ENCODE measurements around the gene SLC36A4. TPM values are rescaled to one million over a fixed set of nuclear protein-coding genes. Genes with fewer than 3 reads are reported as not detected.

Gene SLC36A4
- total RNA-seq, 6 experiments from 2014 or later, result 10.6 to 18.5 (median 13.7) TPM

- no peak overlapping the region for H3K27ac Mint-ChIP-seq
- no peaks in the 10 kb centered on the region for H3K27me3 Mint-ChIP-seq (ENCODE audit: insufficient read depth)
- no peak for DNase-seq
- no peak for TF ChIP-seq CTCF (IDR thresholded peaks at IDR 0.05)
- H3K4me1 Mint-ChIP-seq (ENCODE audit: low read depth), result peaks cover 17% of the 10 kb centered on the region; the same call in 1 of the 2 replicates
- no peaks in the 10 kb centered on the region for H3K36me3 Mint-ChIP-seq (ENCODE audit: low read depth)
- H3K4me3 Mint-ChIP-seq, result no peak overlapping the region
- no peaks in the 10 kb centered on the region for H3K9me3 Mint-ChIP-seq
Measured at GRCh38 chr11:93194673-93195291, 3.0 kb downstream of the SLC36A4 start.

- Mint-ChIP-seq H3K4me3 (no peak overlapping the region), H3K4me1 (ENCODE audit: low read depth) (peaks cover 17% of the 10 kb centered on the region; the same call in 1 of the 2 replicates), H3K9me3 (no peaks in the 10 kb centered on the region), H3K27ac (no peak overlapping the region), H3K36me3 (ENCODE audit: low read depth) (no peaks in the 10 kb centered on the region), H3K27me3 (ENCODE audit: insufficient read depth) (no peaks in the 10 kb centered on the region)
- TF ChIP-seq CTCF (IDR thresholded peaks at IDR 0.05), result no peak
- no peak for DNase-seq
Measured at GRCh38 chr11:93193731-93194130, 4.1 kb downstream of the SLC36A4 start.

DNA sequence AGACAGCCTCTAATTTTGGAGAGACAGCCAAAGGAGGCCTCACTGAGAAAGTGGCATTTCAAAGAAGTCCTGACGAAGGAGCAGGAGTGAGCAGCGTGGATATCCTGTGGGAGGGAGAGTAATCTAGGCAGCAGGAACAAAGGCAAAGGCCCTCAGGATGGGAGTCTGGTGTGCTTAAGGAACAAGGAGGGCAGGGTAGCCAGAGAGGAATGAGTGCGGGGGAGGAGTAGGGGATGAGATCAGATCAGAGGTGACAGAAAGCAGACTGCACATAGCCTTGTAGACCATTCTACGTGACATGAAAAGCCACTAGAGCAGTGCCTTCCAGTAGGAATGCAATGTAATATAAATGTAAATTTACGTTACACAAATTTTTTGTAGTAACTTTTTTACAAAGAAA lies 5.6 kb downstream of the SLC36A4 start:
- DNase-seq, result no peak
- Mint-ChIP-seq H3K9me3 (peaks cover 10% of the 10 kb centered on the region), H3K4me3 (no peak overlapping the region), H3K27me3 (ENCODE audit: insufficient read depth) (no peaks in the 10 kb centered on the region), H3K27ac (no peak overlapping the region), H3K4me1 (ENCODE audit: low read depth) (peaks cover 11% of the 10 kb centered on the region; the same call in 1 of the 2 replicates), H3K36me3 (ENCODE audit: low read depth) (peaks cover 11% of the 10 kb centered on the region)
- TF ChIP-seq CTCF (IDR thresholded peaks at IDR 0.05), result no peak

DNA sequence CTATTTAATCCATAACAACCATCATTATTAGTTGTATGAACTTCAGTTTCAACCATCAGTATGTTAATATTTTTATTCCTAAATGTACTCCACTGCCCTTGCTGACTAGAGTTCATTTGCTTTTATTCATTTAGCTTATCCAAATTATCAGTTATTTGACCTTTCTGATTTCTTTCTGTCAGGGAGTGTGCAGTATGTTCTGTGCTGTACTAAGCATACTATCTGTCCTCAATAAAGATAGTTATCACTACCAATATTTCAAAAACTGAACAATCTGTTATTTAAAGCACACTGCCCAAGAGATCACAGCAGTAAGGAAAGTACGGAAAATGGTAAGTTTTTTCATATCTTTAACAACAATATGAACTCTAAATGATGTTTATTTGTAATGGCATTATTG lies 8.3 kb downstream of the SLC36A4 start:
- Mint-ChIP-seq H3K27me3 (ENCODE audit: insufficient read depth) (no peaks in the 10 kb centered on the region), H3K36me3 (ENCODE audit: low read depth) (peaks cover 14% of the 10 kb centered on the region), H3K4me1 (ENCODE audit: low read depth) (0 out of 2 replicates have a peak, but pooled peaks cover under 1% of the 10 kb centered on the region), H3K4me3 (no peak overlapping the region), H3K27ac (no peak overlapping the region), H3K9me3 (peaks cover 12% of the 10 kb centered on the region)
- no peak for DNase-seq
- no peak for TF ChIP-seq CTCF (IDR thresholded peaks at IDR 0.05)

DNA sequence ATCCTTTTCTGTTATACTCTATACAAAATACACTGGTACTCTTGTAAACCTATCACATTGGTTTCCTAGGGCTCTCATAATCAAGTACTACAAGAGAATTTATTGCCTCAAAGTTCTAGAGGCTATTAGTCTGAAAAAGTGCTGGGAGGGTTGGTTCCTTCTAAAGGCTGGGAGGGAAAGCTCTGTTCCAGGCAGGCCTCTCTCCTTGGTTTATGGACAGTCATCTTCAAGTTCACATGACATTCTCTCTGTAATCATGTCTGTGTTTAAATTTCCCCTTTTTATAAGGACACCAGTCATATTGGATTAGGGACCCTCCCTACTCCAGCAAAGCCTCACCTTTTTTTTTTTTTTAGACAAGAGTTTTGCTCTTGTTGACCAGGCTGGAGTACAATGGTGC lies 9.1 kb downstream of the SLC36A4 start:
- no peak overlapping the region for H3K4me3 Mint-ChIP-seq
- peaks cover 14% of the 10 kb centered on the region for H3K36me3 Mint-ChIP-seq (ENCODE audit: low read depth)
- H3K9me3 Mint-ChIP-seq, result peaks cover 12% of the 10 kb centered on the region
- TF ChIP-seq CTCF (IDR thresholded peaks at IDR 0.05), result no peak
- H3K4me1 Mint-ChIP-seq (ENCODE audit: low read depth), result no peaks in the 10 kb centered on the region
- no peaks in the 10 kb centered on the region for H3K27me3 Mint-ChIP-seq (ENCODE audit: insufficient read depth)
- H3K27ac Mint-ChIP-seq, result no peak overlapping the region
- DNase-seq, result no peak

Measured in HFFc6 (cell line).